HK-2 (cell line): ENCODE results near the gene LUM.

Experiments
- DNase-seq: peaks from one replicate; pipeline ENCODE4 v3.0.0-alpha.2; 2018; ENCODE audit not compliant: unreplicated experiment

The LUM gene

DNA sequence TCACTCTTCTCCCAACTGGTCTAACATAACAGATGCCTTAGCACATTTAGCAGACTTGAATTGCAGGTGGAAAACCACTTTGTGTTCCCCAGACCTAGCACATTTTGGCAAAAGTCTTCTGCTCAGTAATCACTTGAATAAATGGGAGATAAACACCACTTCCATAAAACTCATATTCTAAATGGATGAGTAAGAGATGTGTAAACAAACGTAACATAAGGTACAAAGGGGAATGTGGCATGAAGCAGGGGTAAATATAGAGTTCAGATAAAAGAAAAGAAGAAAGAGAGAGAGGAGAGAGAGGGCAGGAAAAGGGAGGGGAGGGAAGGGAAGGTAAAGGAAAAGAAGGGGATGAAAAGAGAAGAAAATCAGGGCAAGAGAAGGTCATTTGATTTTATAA lies 36.4 kb downstream of the LUM start:
- no peak for DNase-seq

DNA sequence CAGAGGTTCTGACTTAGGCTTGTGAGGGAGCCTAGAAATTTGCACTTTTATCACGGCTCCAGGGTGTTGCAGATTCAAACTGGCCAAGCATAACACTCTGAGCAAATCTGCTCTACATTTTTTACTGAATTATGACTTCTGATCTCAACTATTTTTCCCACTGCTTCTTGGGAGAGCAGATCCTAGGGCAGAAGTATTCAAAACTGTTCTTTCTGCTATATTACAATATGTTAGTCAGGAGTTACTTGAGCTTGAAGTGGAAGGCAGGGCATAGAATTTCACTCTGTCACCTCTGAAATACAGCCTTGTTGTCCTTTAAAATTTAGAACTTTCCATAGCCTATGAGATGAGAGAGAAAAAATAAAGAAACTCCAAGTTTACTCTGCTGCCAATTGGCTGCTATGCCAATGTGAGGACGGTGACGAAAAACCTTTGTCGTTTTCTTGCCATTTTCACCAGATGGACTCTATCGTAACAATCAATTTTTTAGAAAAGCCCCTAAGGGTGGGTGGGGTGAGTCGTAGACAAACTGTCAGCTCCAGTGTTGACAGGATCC lies 37.1 kb downstream of the LUM start:
- no peak for DNase-seq

DNA sequence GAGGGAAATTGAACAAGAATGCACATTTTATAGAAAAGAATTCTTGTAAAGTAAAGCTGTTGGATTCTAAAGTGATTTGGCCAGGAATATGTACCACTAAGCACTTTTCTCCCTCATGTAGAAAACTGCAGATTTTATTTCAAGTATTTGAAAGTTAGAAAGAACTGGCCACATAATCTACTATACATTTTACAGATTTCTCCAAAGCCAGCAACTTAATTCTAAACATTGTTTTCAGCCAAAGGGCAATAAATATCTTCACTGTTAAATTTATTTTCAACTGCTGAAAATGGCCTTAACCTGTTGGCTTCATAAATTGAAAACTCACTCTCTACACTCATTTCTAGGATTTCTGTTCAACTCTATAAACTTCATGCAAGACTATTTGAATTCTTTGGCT lies 37.9 kb downstream of the LUM start:
- DNase-seq = no peak

DNA sequence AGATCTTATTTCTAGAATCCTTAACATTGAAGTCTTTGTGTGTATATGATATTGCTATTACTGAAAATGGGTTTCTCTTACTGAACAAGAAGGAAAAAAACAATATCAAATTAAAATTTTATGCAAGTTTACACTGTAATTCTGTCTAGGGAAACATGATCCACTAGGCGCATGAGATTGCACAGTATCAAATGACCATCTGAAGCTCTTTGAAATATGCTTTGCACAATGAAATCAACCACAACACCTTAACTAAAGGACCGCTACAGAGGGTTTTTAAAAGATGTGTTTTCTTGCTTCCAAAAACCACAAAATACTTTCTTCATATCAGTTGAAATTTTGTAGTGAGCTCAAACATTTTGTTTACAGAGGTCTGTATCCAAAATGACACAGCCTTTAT lies 38.4 kb downstream of the LUM start:
- no peak for DNase-seq

DNA sequence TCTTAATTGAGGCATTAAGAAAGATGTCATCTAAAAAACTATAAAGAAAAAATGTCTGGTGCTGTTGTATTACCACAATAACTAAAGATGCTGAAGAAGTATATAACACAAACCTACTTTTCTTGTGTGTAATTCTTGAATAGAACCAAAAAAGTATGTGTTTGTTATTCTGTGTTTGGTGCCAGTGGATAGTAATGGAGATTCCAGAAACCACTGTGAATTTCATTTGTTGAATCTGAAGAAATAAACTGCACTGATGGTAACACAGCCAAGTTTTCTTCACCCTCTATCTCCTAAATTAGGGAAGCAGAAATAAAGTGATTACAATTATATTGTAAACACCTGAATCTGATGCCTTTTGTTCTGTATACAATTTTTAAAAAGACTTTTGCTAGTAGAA lies 40.4 kb downstream of the LUM start:
- no peak for DNase-seq

DNA sequence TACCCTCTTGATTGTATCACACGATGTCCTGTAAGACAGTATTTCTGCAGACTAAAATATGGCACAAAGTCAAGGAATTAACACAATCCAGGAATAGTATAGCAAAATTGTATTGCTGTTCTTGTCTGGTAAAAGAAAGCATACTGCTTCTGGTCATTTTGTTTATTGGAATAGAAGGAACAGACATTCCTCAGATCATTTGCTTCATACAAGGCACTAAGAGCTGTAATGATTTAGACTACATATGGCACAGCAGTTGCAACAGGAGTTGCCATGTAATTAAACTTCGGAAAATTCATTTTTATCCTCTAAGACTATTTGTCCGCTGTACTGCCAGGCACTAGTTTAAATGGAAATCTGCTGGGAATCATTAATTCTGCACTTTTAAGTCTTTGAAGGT lies 45.9 kb downstream of the LUM start:
- no peak for DNase-seq

DNA sequence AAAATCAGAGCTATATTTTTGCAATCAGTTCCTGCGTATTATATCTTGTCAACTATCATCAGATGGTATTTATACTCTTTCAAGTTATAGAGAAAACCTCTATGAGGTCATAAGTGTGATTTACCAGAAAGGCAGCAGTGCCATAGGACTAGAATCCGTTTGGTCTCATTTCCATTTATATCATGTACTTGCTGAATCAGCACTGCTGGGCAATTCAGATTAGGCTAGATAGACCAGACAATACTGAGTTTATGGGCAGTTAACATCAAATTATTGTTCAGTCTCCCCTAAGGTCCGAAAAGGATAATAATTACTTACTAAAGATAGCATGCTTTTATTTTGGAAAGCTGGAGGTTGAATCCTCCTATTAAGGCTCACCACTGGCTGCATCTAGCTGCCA lies 46.7 kb downstream of the LUM start:
- no peak for DNase-seq

DNA sequence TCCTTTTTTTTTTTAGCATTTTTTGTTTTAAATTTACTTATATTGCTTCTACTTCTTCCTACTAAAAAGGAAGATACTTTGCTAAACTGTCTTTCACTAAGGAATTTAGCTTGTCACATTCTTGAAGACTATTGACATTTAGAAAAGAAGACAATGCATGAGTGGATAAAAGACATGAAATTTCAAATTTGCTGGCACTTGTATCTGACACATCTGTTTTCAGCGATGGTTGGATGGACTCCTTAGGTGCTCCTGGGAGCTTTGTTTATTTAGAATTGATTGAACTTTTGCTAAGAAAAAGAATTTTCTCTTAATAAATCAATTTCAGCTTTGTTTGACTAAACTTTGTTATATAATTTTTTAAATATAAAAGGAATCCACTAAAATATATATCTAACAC lies 50.2 kb downstream of the LUM start:
- no peak for DNase-seq

DNA sequence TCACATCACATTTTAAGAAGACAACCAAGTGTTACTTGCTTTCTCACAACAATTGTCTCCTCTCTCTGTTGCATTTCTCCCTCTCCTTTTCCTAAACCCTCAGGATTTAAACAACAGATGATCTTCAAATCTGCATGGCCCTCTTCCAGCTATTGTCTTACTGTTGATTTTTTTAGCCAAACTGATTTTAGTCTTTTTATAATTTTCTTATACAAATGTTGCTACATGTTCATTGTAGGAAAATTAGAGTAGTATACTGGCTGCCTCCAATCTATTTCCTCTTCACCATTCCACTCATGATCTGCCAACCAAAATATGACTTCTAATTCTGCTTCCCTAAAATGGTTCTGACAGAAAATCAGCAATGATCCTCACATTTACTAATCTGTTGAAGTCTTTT lies 52.1 kb downstream of the LUM start:
- no peak for DNase-seq

DNA sequence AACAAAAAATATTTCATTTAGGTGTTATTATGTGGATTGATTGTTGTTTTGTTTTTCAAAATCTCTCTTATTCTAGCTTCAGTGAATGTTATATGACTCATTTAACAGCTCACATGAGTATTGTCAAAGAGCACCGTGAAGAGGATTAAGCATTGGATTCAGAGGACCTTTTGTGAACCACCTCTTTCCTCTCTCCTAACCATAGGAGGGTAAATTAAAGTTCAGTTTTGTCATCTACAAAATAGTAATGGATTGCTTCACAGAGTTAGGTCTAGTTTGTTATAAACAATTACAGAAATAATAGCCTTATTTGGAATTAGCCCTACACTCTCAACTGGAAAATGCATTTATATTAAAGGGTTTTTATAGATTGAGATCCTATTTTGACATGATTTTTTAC lies 52.5 kb downstream of the LUM start:
- DNase-seq = no peak

DNA sequence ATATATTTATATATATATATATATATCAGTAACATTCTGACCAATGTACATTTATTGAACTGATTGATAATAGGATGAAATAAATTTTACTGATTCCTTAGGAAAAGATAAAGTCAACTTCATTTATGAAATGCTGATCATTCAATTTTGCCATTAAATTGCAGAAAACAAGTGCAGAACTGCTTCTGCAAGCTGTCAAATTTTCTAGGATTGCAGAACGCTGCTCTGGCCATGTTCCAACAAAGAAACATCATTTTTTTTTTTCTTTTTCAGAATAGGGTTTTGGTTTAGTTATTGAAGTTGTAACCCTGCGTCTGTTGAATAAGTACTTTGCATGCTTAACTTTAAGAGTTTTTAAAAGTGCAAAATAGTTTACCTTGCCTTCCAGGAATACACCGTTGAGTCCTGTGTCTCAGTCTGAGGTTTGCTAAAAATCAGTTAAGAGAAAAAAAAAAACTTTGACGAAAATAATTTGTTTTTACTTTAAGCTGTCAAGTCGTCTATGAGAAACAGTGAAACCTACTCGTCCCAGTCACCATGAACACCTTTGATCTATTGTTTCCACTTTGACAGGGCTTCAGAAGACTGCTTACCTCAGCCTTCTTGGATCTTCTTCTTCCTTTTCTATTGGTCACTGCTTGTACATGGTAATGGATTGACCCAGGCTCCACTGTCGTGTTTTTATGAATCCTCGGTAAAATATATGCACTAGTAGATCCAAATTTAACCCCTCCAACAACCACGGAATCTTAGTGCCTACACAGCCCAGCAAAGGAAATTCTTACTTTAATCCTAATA lies 53.7 kb downstream of the LUM start, which contains the start of gene KERA:
Gene KERA (minus strand): TSS at position 657 of the 798 bp plus-strand sequence. CDS start 1,743 bp downstream, outside the sequence.
- no peak for DNase-seq

DNA sequence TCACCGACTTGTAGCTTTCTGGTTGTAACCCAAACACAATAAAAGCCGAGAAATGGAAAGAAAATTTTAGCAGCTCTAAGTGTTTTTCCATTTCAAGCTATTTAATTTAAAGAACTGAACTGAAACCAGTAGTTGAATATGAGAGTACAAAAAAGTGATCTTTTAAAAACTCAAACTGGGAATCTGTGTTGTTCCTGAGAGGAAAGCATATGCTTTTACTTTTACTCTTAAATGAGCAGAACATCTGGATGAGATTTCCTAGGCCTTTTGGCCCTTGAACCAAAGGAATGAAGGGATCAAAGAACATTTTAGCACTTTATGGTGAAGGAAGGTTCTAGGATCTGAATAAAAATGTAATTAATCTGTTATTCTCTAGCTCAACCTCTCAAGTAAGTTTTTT lies 54.8 kb downstream of the LUM start:
- DNase-seq = no peak

DNA sequence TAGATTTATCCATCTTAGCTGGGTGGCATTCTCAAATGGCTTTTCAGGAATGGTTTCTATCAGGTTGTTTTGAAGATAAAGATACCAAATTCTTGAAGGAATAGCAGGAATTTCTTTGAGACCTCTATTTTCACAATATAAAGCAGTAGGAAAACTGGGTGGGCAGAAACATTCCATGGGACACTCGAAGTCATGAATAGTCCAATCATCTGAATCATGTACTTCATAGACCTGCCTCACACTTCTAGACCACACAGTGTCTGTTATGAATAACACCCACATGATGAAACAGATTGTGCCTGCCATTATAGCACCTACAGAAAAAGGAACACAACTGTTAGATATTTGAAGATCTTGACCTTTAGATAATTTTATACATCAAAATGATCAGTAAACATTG lies 55.3 kb downstream of the LUM start:
- DNase-seq = no peak

DNA sequence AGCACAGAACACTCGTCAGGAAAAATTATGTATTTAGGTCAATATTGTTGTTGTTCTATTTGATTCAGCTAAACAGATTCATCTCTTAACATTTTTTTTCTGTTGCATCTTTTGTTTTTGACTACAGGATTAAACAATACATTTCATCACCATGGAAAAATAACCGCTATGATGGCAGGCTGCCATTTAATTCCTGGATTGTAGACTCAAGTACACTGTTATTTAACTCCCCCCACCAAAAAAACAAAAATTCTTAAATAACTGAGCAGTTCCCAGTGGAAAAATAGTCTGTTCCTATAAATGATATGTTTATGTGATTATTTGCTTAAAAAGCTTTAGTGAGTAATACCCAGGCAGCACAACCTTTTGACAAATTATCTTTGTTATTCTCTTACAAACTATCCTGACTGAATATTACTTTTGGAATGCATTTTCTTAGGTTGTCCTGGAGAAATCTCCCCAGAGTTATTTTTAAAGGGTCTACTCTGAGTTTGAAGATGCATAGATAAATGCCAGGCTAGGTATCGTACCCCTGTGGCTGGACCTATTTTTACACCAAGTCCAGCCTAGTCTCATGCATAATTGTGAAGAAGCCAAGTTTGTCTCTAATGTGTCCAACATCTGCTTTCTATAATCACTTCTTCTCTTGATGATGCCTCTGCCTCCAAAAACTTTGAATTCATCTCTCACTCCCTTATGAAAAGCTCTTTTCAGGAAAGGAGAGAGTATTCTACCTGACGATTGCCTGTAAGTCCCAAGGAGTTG lies 57.2 kb downstream of the LUM start:
- DNase-seq = no peak
